ENCODE measurements around the gene LRP8.

LRP8 gene

DNA sequence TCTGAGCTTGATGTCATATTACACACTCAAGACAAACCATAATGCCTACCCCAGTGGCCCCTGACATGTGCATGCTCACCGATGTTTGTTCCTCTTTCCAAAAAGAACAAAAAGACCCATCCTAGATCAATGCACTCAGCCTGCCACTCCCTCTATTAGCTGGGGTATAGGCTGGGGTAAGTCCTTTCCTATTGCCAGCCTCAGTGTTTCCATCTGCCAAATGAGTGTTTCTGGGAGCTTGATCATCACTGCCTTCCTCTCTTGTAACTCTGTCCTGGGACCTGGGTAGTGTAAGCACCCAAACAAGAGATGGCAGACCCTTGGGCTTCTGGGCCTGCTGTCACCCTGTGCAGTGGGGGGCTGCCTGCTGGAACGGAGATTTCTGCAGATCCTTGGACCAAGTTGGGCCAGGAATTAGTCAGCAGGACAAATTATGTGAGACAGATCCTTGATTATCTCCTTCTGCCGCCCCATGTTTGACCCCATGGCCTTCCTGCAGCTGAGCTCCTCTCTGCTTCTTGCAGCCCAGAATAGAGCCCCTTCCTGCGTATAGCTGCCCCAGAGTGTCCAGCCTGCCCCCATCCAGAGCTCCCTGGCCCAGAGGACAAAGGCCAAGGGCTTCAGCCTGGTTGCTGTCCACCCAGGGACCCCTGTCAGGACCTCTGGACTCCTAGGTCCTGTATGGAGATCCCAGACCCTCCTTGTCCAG lies 31.5 kb upstream of the LRP8 start:
- H3K27ac ChIP-seq (ENCODE audit: low read depth, low read length): no peak overlapping the region
- no peak overlapping the region for H3K9ac ChIP-seq (ENCODE audit: low read depth, low read length)
- no peaks in the 10 kb centered on the region; the same call in 1 of the 2 replicates for H3K27me3 ChIP-seq (ENCODE audit: control insufficient read depth, insufficient read depth, low read length)
- H3K4me1 ChIP-seq (ENCODE audit: control insufficient read depth, insufficient read depth, low read length): no peaks in the 10 kb centered on the region
- peaks cover 10% of the 10 kb centered on the region for H3K9me3 ChIP-seq (ENCODE audit: control insufficient read depth, insufficient read depth, low read length)
- no peak overlapping the region for H3K4me3 ChIP-seq (ENCODE audit: low read depth, low read length)
- H3K36me3 ChIP-seq (ENCODE audit: control insufficient read depth, insufficient read depth, low read length): no peaks in the 10 kb centered on the region

GRCh38 chr1:53356637-53357036 lies 28.8 kb upstream of the LRP8 start:
- Histone ChIP-seq H3K4me1 (ENCODE audit: control insufficient read depth, insufficient read depth, low read length) (no peaks in the 10 kb centered on the region), H3K36me3 (ENCODE audit: control insufficient read depth, insufficient read depth, low read length) (no peaks in the 10 kb centered on the region), H3K4me3 (ENCODE audit: low read depth, low read length) (no peak overlapping the region), H3K9ac (ENCODE audit: low read depth, low read length) (no peak overlapping the region), H3K27ac (ENCODE audit: low read depth, low read length) (no peak overlapping the region), H3K9me3 (ENCODE audit: control insufficient read depth, insufficient read depth, low read length) (peaks cover 10% of the 10 kb centered on the region), H3K27me3 (ENCODE audit: control insufficient read depth, insufficient read depth, low read length) (no peaks in the 10 kb centered on the region; the same call in 1 of the 2 replicates)

GRCh38 chr1:53354119-53354518 lies 26.2 kb upstream of the LRP8 start:
- peaks cover 10% of the 10 kb centered on the region for H3K9me3 ChIP-seq (ENCODE audit: control insufficient read depth, insufficient read depth, low read length)
- H3K36me3 ChIP-seq (ENCODE audit: control insufficient read depth, insufficient read depth, low read length): no peaks in the 10 kb centered on the region
- H3K4me1 ChIP-seq (ENCODE audit: control insufficient read depth, insufficient read depth, low read length): peaks cover 8% of the 10 kb centered on the region
- no peak overlapping the region for H3K4me3 ChIP-seq (ENCODE audit: low read depth, low read length)
- no peak overlapping the region for H3K27ac ChIP-seq (ENCODE audit: low read depth, low read length)
- no peak overlapping the region for H3K9ac ChIP-seq (ENCODE audit: low read depth, low read length)
- no peaks in the 10 kb centered on the region; the same call in 1 of the 2 replicates for H3K27me3 ChIP-seq (ENCODE audit: control insufficient read depth, insufficient read depth, low read length)

GRCh38 chr1:53352561-53352960 lies 24.7 kb upstream of the LRP8 start:
- H3K9me3 ChIP-seq (ENCODE audit: control insufficient read depth, insufficient read depth, low read length): peaks cover 10% of the 10 kb centered on the region
- H3K9ac ChIP-seq (ENCODE audit: low read depth, low read length): no peak overlapping the region
- no peak overlapping the region for H3K4me3 ChIP-seq (ENCODE audit: low read depth, low read length)
- H3K27ac ChIP-seq (ENCODE audit: low read depth, low read length): no peak overlapping the region
- no peaks in the 10 kb centered on the region for H3K36me3 ChIP-seq (ENCODE audit: control insufficient read depth, insufficient read depth, low read length)
- no peaks in the 10 kb centered on the region for H3K27me3 ChIP-seq (ENCODE audit: control insufficient read depth, insufficient read depth, low read length)
- peaks cover 8% of the 10 kb centered on the region for H3K4me1 ChIP-seq (ENCODE audit: control insufficient read depth, insufficient read depth, low read length)

DNA sequence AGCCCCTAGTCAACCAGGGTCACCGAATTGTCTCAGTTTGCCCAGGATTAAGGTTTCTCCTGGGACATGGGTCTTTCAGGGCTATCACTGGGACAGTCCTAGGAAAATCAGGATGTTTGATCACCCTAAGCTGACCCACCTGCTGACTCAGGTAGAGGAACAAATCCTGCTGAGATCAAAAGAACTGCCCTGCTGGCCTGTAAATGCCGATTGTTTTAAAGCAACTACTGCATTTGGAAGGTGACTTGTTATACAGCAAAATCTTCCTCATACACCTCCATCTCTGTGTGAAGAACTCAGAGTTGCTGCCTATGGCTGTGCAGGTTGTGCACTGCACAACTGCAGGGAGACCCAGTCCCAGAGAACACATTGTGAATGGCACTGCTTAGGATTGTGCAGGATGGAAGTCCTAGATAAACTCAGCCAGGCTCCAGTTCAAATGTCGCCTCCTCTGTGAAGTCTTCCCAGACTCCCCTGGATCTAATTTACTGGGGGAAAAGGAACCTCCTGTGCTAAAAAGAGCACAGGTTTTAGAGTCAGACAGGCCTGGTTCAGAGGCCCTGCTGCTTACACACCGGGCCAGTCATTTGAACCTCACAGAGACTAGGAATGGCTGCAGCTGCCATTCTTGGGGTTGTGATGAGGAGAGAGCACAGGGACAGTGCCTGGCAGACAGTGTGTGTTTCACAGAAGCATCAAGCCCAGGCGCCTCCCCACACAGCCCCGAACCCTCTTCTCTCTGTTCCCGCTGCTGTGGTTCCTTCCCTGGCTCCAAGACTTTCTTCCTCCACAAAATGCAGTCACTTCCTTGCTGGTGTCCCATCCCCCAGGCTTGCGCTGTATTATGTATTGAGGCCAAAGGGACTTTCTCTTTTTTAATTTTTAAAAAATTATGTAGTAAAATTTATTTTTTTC lies 23.2 kb upstream of the LRP8 start:
- H3K4me1 ChIP-seq (ENCODE audit: control insufficient read depth, insufficient read depth, low read length): peaks cover 8% of the 10 kb centered on the region
- H3K27me3 ChIP-seq (ENCODE audit: control insufficient read depth, insufficient read depth, low read length): no peaks in the 10 kb centered on the region
- no peaks in the 10 kb centered on the region for H3K36me3 ChIP-seq (ENCODE audit: control insufficient read depth, insufficient read depth, low read length)
- no peak overlapping the region for H3K4me3 ChIP-seq (ENCODE audit: low read depth, low read length)
- no peaks in the 10 kb centered on the region for H3K9me3 ChIP-seq (ENCODE audit: control insufficient read depth, insufficient read depth, low read length)
- no peak overlapping the region for H3K27ac ChIP-seq (ENCODE audit: low read depth, low read length)
- H3K9ac ChIP-seq (ENCODE audit: low read depth, low read length): no peak overlapping the region

DNA sequence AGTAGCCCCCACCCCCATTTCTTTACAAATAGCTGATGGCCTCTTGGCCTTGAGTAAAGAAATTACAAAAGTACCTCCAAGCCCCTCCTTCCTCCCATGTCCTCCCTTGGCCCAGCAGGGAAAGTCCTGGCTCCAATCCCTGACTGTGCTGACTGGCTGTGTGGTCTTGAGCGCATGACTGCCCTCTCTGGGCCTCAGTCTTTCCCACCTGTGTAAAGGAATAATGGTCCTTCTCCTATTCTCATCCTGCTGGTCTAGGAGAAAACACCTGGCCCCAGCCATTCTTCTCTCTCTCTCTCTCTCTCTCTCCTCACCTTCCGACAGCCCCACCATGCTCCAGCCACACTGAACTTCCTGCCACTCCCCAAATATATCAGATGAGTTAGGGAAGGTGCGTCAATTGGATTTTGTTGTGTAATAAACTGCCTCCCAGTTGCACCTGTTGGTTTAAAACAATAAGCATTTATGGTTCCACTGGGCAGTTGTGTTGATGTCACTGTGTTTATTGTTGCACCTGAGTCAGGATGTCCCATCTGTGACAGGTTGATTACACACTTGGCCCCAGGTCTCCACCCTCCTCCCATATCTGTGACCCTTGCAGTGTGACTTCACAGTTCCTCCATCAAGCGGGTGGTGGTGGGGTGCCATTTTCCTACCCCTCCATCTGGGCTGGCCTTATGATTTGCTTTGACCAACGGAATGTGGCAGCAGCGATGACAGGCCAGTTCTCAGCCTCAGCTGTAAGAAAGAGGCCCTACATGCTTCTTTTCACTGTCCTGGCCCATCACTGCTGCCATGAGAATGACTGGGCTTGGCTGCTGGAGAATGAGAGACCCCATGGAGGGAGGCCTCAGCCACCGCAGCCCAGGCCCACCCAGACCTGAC lies 22.3 kb upstream of the LRP8 start:
- Histone ChIP-seq H3K9ac (ENCODE audit: low read depth, low read length) (no peak overlapping the region), H3K27ac (ENCODE audit: low read depth, low read length) (no peak overlapping the region), H3K4me1 (ENCODE audit: control insufficient read depth, insufficient read depth, low read length) (peaks cover 8% of the 10 kb centered on the region), H3K27me3 (ENCODE audit: control insufficient read depth, insufficient read depth, low read length) (no peaks in the 10 kb centered on the region; the same call in 1 of the 2 replicates), H3K9me3 (ENCODE audit: control insufficient read depth, insufficient read depth, low read length) (no peaks in the 10 kb centered on the region), H3K4me3 (ENCODE audit: low read depth, low read length) (no peak overlapping the region), H3K36me3 (ENCODE audit: control insufficient read depth, insufficient read depth, low read length) (no peaks in the 10 kb centered on the region)

- no peak overlapping the region for H3K9ac ChIP-seq (ENCODE audit: low read depth, low read length)
- no peak overlapping the region for H3K4me3 ChIP-seq (ENCODE audit: low read depth, low read length)
- peaks cover 8% of the 10 kb centered on the region for H3K4me1 ChIP-seq (ENCODE audit: control insufficient read depth, insufficient read depth, low read length)
- no peak overlapping the region for H3K27ac ChIP-seq (ENCODE audit: low read depth, low read length)
- H3K9me3 ChIP-seq (ENCODE audit: control insufficient read depth, insufficient read depth, low read length): no peaks in the 10 kb centered on the region
- no peaks in the 10 kb centered on the region; the same call in 1 of the 2 replicates for H3K27me3 ChIP-seq (ENCODE audit: control insufficient read depth, insufficient read depth, low read length)
- H3K36me3 ChIP-seq (ENCODE audit: control insufficient read depth, insufficient read depth, low read length): no peaks in the 10 kb centered on the region
Measured at GRCh38 chr1:53349369-53349835, 21.5 kb upstream of the LRP8 start.

GRCh38 chr1:53348486-53349368 lies 20.9 kb upstream of the LRP8 start:
- Histone ChIP-seq H3K36me3 (ENCODE audit: control insufficient read depth, insufficient read depth, low read length) (no peaks in the 10 kb centered on the region), H3K4me3 (ENCODE audit: low read depth, low read length) (no peak overlapping the region), H3K27me3 (ENCODE audit: control insufficient read depth, insufficient read depth, low read length) (no peaks in the 10 kb centered on the region; the same call in 1 of the 2 replicates), H3K27ac (ENCODE audit: low read depth, low read length) (no peak overlapping the region), H3K9ac (ENCODE audit: low read depth, low read length) (no peak overlapping the region), H3K9me3 (ENCODE audit: control insufficient read depth, insufficient read depth, low read length) (no peaks in the 10 kb centered on the region), H3K4me1 (ENCODE audit: control insufficient read depth, insufficient read depth, low read length) (peaks cover 8% of the 10 kb centered on the region)

GRCh38 chr1:53346814-53347176 lies 18.9 kb upstream of the LRP8 start:
- Histone ChIP-seq H3K4me3 (ENCODE audit: low read depth, low read length) (no peak overlapping the region), H3K9ac (ENCODE audit: low read depth, low read length) (no peak overlapping the region), H3K9me3 (ENCODE audit: control insufficient read depth, insufficient read depth, low read length) (no peaks in the 10 kb centered on the region), H3K4me1 (ENCODE audit: control insufficient read depth, insufficient read depth, low read length) (peaks cover 8% of the 10 kb centered on the region), H3K27ac (ENCODE audit: low read depth, low read length) (no peak overlapping the region), H3K36me3 (ENCODE audit: control insufficient read depth, insufficient read depth, low read length) (no peaks in the 10 kb centered on the region), H3K27me3 (ENCODE audit: control insufficient read depth, insufficient read depth, low read length) (no peaks in the 10 kb centered on the region; the same call in 1 of the 2 replicates)
